ENCODE measurements around the gene MMP20. TPM values are rescaled to one million over a fixed set of nuclear protein-coding genes. Genes with fewer than 3 reads are reported as not detected.
"Not testable (repeated sequence)": the region's sequence is repeated elsewhere in the genome, so short reads cannot be mapped to it uniquely, and the experiment has no call there.

MMP20 gene
- not detected for total RNA-seq

GRCh38 chr11:102625177-102625576 lies at the start of gene MMP20:
TSS of gene MMP20 (minus strand) at chr11:102625332. CDS start at chr11:102625319, 13 bp downstream.
- FAIRE-seq, result no peak
- no peak for DNase-seq (ENCODE audit: low spot score in 2 of 2)

DNA sequence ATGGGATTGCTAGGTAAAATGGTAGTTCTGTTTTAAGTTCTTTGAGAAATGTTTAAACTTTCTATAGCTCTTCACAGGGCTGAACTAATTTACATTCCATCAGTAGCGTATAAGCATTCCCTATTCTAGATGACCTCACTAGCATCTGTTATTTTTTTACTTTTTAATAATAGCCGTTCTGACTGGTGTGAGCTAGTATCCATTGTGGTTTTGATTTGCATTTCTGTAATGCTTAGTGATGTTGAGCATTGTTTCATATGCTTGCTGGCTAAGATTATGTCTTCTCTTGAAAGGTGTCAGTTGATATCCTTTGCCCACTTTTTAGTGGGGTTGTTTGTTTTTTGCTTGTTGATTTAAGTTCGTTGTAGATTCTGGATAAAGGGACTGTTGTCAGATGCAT lies 44.5 kb upstream of the MMP20 start:
- DNase-seq (ENCODE audit: low spot score in 2 of 2), result no peak
- no peak for FAIRE-seq

DNA sequence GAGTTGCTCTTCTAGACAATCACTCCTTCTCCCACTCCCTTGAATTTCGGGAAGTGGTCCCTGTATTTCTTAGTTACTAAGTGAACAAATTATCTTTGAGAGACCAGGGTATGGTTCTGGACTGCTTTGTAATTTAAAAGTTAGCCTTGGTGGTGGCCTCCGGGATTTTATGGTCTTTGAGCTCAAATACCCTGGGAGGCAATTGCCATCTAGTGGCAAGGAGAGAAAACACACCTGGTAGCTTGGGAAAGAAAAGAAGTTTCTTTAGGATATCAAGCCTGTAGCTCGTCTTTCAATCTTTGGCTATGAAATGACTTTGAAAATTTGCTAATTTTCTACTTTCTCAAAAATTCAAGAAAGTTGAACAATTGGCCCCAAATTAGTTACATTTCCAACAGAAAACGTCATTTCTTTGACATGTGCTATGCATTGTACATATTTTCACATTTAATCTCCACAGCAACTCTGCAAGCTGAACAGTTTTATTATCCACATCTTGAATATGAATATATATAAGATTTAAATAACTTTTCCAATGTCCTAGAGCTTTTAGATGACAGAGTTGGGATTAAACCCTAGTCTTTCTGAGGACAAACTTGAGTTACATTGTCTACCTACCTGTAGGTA lies 41.3 kb upstream of the MMP20 start:
- DNase-seq (ENCODE audit: low spot score in 2 of 2), result peak; percentile 5 to 15

DNA sequence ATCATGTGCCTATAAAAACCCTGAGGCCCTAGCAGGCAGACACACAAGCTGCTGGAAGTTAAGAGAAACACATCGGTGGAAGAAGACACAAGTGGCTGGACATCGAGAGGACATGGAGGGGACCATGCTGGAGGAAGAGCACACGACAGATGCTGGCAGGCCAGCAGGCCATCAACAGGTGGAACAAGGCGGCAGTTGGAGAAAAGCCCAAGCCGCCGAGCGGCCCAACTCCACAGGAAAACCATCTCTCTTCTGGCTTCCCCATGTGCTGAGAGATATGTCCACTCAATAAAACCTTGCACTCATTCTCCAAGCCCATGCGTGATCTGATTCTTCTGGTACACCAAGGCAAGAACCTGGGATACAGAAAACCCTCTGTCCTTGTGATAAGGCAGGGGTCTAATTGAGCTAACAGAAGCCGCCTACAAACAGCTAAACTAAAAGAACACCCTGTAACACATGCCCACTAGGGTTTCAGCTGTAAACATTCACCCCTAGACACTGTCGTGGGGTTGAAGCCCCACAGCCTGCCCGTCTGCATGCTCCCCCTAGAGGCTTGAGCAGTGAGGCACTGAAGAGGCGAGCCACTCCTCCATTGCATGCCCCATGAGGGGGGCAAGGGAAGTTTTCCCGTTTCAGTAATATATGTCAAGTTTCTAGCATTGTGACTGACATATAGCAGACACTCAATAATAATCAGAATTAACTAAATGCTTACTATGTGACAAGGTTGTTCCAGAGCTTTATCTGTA lies 39.0 kb upstream of the MMP20 start:
- no peak for FAIRE-seq
- DNase-seq (ENCODE audit: low spot score in 2 of 2), result no peak

More for the DNA sequence above, 41.3 kb upstream of the MMP20 start:
- peak; percentile 70 for FAIRE-seq

- no peak for DNase-seq (ENCODE audit: low spot score in 2 of 2)
- no peak for FAIRE-seq
Measured at GRCh38 chr11:102662607-102663006, 37.5 kb upstream of the MMP20 start.

DNA sequence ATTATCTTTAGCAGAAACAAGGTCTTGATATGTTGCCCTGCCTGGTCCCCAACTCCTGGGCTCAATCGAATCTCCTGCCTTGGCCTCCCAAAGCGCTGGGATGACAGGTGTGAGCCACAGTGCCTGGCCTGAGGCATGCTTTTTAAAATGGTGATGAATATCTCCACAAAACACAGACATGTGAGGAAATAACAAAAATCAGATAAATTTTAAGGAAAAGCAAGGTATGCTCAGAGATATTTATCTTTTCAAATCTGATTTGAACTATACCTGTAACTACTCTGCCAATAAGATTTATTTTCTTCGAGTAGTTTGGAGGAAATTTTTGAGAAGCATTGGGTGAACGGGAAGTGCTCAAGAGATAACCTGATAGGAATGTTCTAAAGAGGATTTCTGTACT lies 35.9 kb upstream of the MMP20 start:
- DNase-seq (ENCODE audit: low spot score in 2 of 2) (no peak), FAIRE-seq (no peak)

GRCh38 chr11:102656528-102656927 lies 31.4 kb upstream of the MMP20 start:
- DNase-seq (ENCODE audit: low spot score in 2 of 2) (no peak), FAIRE-seq (no peak)

DNA sequence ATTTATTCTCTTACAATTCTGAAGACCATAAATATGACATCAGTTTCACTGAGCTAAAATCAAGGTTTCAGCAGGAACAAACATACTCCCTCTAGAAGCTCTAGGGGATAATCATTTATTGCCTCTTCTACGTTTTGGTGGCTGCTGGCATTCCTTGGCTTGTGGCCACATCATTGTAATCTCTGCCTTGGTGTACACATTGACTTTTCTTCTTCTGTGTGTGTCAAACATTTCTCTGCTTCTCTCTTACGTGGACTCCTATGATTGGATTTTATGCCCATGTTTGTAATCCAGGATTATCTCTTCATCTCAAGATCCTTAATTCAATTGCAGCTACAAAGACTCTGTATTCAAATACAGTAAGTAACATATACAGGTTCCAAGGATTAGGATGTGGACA lies 30.4 kb upstream of the MMP20 start:
- DNase-seq (ENCODE audit: low spot score in 2 of 2) (no peak), FAIRE-seq (no peak)

- DNase-seq (ENCODE audit: low spot score in 2 of 2) (no peak), FAIRE-seq (no peak)
Measured at GRCh38 chr11:102654761-102655160, 29.6 kb upstream of the MMP20 start.

- FAIRE-seq (no peak), DNase-seq (ENCODE audit: low spot score in 2 of 2) (no peak)
Measured at GRCh38 chr11:102653744-102654291, 28.7 kb upstream of the MMP20 start.

GRCh38 chr11:102647430-102647829 lies 22.3 kb upstream of the MMP20 start:
- no peak for FAIRE-seq
- no peak for DNase-seq (ENCODE audit: low spot score in 2 of 2)

DNA sequence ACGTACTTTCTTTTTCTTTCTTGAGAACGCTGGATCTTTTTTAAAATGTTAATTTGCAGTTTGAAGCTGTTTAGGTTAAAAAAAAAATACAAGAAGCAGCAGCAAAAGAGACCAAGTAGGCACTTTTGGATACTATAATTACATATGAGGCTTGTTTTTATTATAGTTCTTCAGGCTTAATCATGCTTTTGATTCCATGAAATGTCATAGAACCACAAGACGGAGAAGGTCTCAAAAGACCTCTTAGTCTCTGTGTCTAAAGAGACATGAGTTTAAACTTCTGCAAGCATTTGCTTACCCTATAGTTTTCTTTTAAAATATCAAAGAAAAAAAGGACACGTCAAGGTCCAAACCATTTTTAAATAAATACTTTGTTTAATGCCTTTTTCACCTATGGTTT lies 18.8 kb upstream of the MMP20 start:
- FAIRE-seq (no peak), DNase-seq (ENCODE audit: low spot score in 2 of 2) (no peak)

GRCh38 chr11:102640946-102641345 lies 15.8 kb upstream of the MMP20 start:
- DNase-seq (ENCODE audit: low spot score in 2 of 2) (no peak), FAIRE-seq (no peak)

- FAIRE-seq (no peak), DNase-seq (ENCODE audit: low spot score in 2 of 2) (no peak)
Measured at GRCh38 chr11:102639656-102640055, 14.5 kb upstream of the MMP20 start.

DNA sequence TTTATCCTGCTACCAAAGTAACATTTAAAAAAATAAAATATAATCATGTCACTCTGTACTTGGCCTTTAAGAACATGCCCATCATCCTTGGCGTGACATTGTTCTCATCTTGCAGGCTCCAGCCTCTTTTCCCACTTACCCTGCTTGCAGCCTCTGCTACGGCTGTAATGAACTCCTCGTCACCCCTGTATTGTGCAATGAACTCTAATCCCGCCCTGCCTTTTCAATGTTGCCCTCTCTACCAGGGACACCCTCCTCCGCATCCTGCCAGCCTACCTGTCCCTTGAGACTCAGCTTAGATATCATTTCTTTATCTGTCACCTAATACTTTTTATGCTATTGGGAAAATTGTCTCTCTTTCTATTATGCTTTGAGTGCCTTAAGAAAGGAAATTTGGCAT lies 12.6 kb upstream of the MMP20 start:
- no peak for DNase-seq (ENCODE audit: low spot score in 2 of 2)
- FAIRE-seq, result no peak

DNA sequence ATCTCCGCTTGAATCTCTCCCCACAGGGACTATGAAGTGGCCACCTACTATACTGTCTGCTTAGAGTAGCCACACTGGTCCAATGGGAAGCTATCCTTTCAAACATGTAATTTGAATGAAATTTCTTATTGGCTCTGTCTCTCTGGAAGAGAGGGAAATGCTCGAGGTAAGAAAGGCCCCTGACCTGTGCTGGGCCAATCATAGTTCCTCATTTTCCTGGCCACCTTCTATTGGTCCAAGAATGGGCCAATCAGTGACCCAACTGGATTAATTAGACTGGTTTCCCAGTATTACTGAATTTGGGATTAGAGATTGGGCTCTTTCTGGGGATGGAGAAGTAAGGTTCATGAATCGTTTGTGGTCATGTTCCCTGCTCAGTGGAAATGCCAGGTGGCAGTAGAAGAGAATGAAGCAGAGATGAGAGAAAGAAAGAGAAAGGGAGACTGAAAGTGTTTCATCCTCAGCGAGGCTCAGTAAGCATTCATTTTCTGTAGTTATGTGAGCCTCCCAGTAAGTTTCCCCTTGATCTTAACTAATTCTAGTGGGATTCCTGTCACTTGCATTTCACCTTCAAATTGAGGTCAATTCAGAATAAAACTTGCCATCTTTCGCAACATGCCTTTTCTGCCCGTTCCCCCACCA lies 8.4 kb upstream of the MMP20 start:
- FAIRE-seq (no peak), DNase-seq (ENCODE audit: low spot score in 2 of 2) (no peak)

DNA sequence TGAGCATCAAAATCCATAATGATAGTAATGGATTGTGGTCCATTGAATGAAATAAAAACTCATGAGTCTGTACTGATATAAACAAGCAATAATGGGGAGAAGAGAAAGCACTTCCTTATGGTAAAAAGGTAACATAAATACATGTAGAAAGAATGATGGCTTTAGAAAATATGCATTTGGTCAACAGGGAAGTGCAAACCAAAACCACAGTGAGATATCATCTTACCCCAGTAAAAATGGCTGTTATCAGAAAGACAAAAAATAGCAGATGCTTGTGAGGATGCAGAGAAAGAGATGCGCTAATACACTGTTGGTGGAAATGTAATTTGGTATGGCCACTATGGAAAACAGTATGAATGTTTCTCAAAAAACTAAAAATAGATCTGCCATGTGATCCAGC lies 6.9 kb upstream of the MMP20 start:
- no peak for FAIRE-seq
- DNase-seq (ENCODE audit: low spot score in 2 of 2), result no peak

GRCh38 chr11:102630598-102631448 lies 5.7 kb upstream of the MMP20 start:
- DNase-seq (ENCODE audit: low spot score in 2 of 2) (no peak), FAIRE-seq (no peak)

DNA sequence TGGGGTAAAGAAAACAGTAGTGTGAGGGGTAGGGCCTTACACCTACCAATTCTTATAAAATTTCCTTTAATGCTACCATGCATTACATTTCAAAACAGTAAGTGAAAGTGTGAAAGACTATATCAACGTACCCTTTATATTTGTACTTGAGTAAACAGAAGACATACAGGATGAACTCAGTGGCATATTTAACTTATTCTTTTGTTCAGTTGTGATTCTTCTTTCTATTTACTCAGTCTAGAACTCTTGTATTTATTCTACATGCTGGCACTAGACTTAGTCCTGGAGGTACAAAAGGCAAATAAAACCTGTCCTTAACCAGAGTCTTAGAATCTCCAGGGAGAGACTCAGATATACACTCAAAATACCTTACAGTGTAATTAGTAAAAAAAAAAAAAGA lies 4.8 kb upstream of the MMP20 start:
- not testable (repeated sequence) for FAIRE-seq; DNase-seq (ENCODE audit: low spot score in 2 of 2)

GRCh38 chr11:102626676-102627075 lies 1.5 kb upstream of the MMP20 start:
- no peak for DNase-seq (ENCODE audit: low spot score in 2 of 2)
- FAIRE-seq, result no peak

DNA sequence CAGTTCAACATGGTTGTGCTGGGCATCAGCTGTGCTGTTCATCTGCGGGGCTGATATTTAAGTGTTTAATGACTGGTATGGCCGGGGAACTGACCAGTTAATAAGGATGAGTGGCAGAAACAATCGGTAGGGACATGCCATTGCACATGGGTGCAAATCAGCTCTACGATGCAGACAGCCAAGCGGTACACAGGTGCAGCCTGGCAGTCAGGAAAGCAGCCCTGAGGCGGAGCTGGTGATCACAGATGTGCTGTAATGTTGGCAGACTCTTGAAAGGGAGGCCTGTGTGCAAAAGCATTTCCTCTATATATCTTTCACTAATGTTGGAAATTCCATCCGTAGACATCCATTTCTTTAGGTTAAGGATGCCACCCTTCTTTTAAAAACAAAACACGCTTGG lies 1.1 kb downstream of the MMP20 start:
- FAIRE-seq (no peak), DNase-seq (ENCODE audit: low spot score in 2 of 2) (no peak)

Measured in frontal cortex (tissue), 4 donors.